Keratinocyte (primary cell): ENCODE measurements around the gene ATRNL1. TPM values are rescaled to one million over a fixed set of nuclear protein-coding genes. Genes with fewer than 3 reads are reported as not detected.

Experiments
- DNase-seq: peaks from one replicate; pipeline ENCODE4 v3.0.0-alpha.2; 2011; ENCODE audit warnings: low read depth, missing footprints, low spot score
- FAIRE-seq: peaks from 2 replicates; lab custom pipeline; 2011; peaks lifted over from hg19 to GRCh38; lab: Jason Lieb, UNC
- H2AFZ ChIP-seq: 2 replicates; pipeline ENCODE4 v1.6.0; 2012; ENCODE audit warnings: low read length, control low read depth, inconsistent platforms; ENCODE audit not compliant: control insufficient read depth
- H3K27ac ChIP-seq: 2 replicates; pipeline ENCODE4 v1.5.1; 2011; ENCODE audit warnings: low read length; ENCODE audit not compliant: control insufficient read depth, insufficient read depth
- H3K27me3 ChIP-seq: 3 replicates; pipeline ENCODE4 v1.6.0; 2011; ENCODE audit warnings: low read length; ENCODE audit not compliant: control insufficient read depth, insufficient read depth; ENCODE audit errors: extremely low read depth
- H3K36me3 ChIP-seq, 2 experiments: 2 replicates in 1 of 2; 3 replicates in 1 of 2; pipeline ENCODE4 v1.5.1; 2011; ENCODE audit warnings: low read length in 2 of 2, mild to moderate bottlenecking in 1 of 2; ENCODE audit not compliant: control insufficient read depth in 2 of 2, insufficient read depth in 2 of 2; ENCODE audit errors: extremely low read depth in 1 of 2
- H3K4me1 ChIP-seq: 3 replicates; pipeline ENCODE4 v1.5.1; 2011; ENCODE audit warnings: low read length; ENCODE audit not compliant: control insufficient read depth, insufficient read depth; ENCODE audit errors: extremely low read depth
- H3K4me2 ChIP-seq: 3 replicates; pipeline ENCODE4 v1.6.0; 2011; ENCODE audit warnings: low read depth, low read length; ENCODE audit not compliant: control insufficient read depth, insufficient read depth; ENCODE audit errors: extremely low read depth
- H3K4me3 ChIP-seq, 3 experiments: fragments of 200-600 bp in 1 of 3; sonication (generic) in 1 of 3; 2 replicates in 2 of 3; 3 replicates in 1 of 3; pipeline ENCODE4 v1.5.1; 2011 to 2016; ENCODE audit warnings: low read length in 3 of 3, mild to moderate bottlenecking in 3 of 3, control low read depth in 2 of 3, inconsistent platforms in 1 of 3, low read depth in 1 of 3, mixed read lengths in 1 of 3, mixed run types in 1 of 3, moderate library complexity in 1 of 3; ENCODE audit not compliant: control insufficient read depth in 2 of 3, insufficient read depth in 2 of 3; ENCODE audit errors: extremely low read depth in 1 of 3
- H3K79me2 ChIP-seq: 2 replicates; pipeline ENCODE4 v1.6.0; 2012; ENCODE audit warnings: low read length; ENCODE audit not compliant: control insufficient read depth, insufficient read depth
- H3K9ac ChIP-seq: 3 replicates; pipeline ENCODE4 v1.6.0; 2011; ENCODE audit warnings: low read length; ENCODE audit not compliant: control insufficient read depth, insufficient read depth; ENCODE audit errors: extremely low read depth
- H3K9me1 ChIP-seq: 3 replicates; pipeline ENCODE4 v1.6.0; 2011; ENCODE audit warnings: low read length; ENCODE audit not compliant: control insufficient read depth, insufficient read depth; ENCODE audit errors: extremely low read depth
- H3K9me3 ChIP-seq: 2 replicates; pipeline ENCODE4 v1.5.1; 2012; ENCODE audit warnings: low read depth, low read length; ENCODE audit not compliant: control insufficient read depth
- H4K20me1 ChIP-seq: 3 replicates; pipeline ENCODE4 v1.6.0; 2011; ENCODE audit warnings: low read length; ENCODE audit not compliant: control insufficient read depth, insufficient read depth; ENCODE audit errors: extremely low read depth
- EZH2 ChIP-seq: IDR thresholded peaks from one replicate; pipeline ENCODE4 v1.6.1; 2012; ENCODE audit warnings: inconsistent platforms, mild to moderate bottlenecking, low read length, moderate library complexity
- dilution Hi-C: fragments of 300-500 bp; cut with MboI; formaldehyde crosslinking; loops from one replicate; pipeline ENCODE4 v1.7.0; 2020; ENCODE audit warnings: low sequenced_read_pairs; ENCODE audit not compliant: extremely low pct_ligation_motif_present
- polyA plus RNA-seq, 5 experiments: library from polyadenylated mRNA; depleted of rRNA in 3 of 5; stranded (reverse) in 3 of 5; stranded (forward) in 1 of 5; unstranded in 1 of 5; fragments of >200 nt; gene quantifications; 1 replicate in 1 of 5; 2 replicates in 3 of 5; 3 replicates in 1 of 5; pipeline versions ENCODE4 v1.2.1 to v1.2.3, GENCODE V29; 2011 to 2012; ENCODE audit warnings: missing spikeins in 2 of 5, low read depth in 1 of 5, low replicate concordance in 1 of 5
- TF ChIP-seq, protein P1 (sequence below), 3 experiments: IDR thresholded peaks in 1 of 3; conservative IDR thresholded peaks in 1 of 3; optimal IDR thresholded peaks in 1 of 3; 2 replicates in 2 of 3; 3 replicates in 1 of 3; pipeline versions ENCODE3 to v1.5.1; 2011; ENCODE audit warnings: low read length in 3 of 3, mild to moderate bottlenecking in 3 of 3, moderate library complexity in 2 of 3, control low read depth in 1 of 3, inconsistent platforms in 1 of 3; ENCODE audit not compliant: insufficient read depth in 2 of 3; ENCODE audit errors: extremely low read depth in 1 of 3

ATRNL1 gene
- polyA plus RNA-seq, 1 donor (not counting 4 experiments of a cell fraction or from before 2014, with no cell fraction given), result 0.07 TPM

DNA sequence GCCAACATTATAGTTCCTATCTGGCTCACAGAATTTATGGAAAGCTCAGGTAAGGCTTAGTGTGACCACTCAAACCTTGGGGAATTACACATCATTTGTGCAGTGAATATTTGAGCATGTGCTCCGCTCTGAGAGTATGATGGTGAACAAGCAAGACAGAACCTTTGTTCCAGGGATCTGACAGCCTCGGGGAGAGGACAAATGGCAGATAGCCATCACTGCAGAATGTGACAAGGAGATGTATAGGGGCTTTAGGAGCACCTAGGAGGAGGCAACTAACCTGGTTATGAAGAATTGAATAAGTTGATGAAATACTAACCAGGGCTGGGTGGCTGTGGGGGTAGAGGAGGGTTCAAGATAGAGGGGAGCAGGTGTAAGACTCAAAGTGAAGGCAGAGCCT lies 889.4 kb downstream of the ATRNL1 start:
- dilution Hi-C loops, result no loop called here
- H3K79me2 ChIP-seq, result no peaks in the 10 kb centered on the region
- H3K27me3 ChIP-seq, result no peaks in the 10 kb centered on the region
- FAIRE-seq (no peak), DNase-seq (no peak)
- no peak overlapping the region for H3K4me3 ChIP-seq
- TF ChIP-seq, protein P1, sequence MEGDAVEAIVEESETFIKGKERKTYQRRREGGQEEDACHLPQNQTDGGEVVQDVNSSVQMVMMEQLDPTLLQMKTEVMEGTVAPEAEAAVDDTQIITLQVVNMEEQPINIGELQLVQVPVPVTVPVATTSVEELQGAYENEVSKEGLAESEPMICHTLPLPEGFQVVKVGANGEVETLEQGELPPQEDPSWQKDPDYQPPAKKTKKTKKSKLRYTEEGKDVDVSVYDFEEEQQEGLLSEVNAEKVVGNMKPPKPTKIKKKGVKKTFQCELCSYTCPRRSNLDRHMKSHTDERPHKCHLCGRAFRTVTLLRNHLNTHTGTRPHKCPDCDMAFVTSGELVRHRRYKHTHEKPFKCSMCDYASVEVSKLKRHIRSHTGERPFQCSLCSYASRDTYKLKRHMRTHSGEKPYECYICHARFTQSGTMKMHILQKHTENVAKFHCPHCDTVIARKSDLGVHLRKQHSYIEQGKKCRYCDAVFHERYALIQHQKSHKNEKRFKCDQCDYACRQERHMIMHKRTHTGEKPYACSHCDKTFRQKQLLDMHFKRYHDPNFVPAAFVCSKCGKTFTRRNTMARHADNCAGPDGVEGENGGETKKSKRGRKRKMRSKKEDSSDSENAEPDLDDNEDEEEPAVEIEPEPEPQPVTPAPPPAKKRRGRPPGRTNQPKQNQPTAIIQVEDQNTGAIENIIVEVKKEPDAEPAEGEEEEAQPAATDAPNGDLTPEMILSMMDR (optimal IDR thresholded peaks at IDR 0.05 in 1 of 3, IDR thresholded peaks at IDR 0.05 in 1 of 3, conservative IDR thresholded peaks at IDR 0.05 in 1 of 3; ENCODE audit: extremely low read depth in 1 of 3, insufficient read depth in 2 of 3, low read length in 3 of 3), result no peak
- no peak for TF ChIP-seq EZH2
- no peaks in the 10 kb centered on the region for H3K4me1 ChIP-seq
- no peak overlapping the region for H3K4me2 ChIP-seq
- no peaks in the 10 kb centered on the region for H4K20me1 ChIP-seq
- H3K27ac ChIP-seq, result no peak overlapping the region
- no peak overlapping the region for H3K9ac ChIP-seq
- H3K9me3 ChIP-seq, result no peaks in the 10 kb centered on the region
- H3K36me3 ChIP-seq, result no peaks in the 10 kb centered on the region
- H3K9me1 ChIP-seq, result no peaks in the 10 kb centered on the region
- H2AFZ ChIP-seq, result no peak overlapping the region

DNA sequence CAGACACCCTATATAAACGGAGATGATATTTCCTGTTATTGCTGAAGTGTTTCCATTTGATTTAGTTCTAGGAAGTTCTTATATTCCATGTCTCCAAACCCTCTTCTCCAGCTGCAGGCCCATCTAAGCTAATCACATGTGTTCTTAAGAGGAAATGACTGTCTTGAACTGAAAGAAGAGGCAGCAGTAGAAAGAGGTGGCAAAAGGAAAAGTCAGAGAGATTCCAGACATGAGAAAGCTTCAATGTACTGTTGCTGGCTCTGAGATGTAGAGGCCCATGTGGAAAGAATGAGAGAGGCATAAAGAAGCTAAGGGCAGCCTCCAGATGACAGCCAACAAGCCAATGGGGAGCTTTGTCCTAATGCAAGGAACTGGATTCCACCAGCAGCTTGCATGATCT lies 892.6 kb downstream of the ATRNL1 start:
- Histone ChIP-seq H3K9me3 (no peaks in the 10 kb centered on the region), H3K4me1 (peaks cover 13% of the 10 kb centered on the region), H3K27ac (no peak overlapping the region), H2AFZ (no peak overlapping the region), H3K4me3 (no peak overlapping the region), H3K4me2 (no peak overlapping the region), H4K20me1 (no peaks in the 10 kb centered on the region), H3K9ac (no peak overlapping the region), H3K27me3 (no peaks in the 10 kb centered on the region), H3K79me2 (no peaks in the 10 kb centered on the region), H3K9me1 (no peaks in the 10 kb centered on the region), H3K36me3 (no peaks in the 10 kb centered on the region)
- TF ChIP-seq, protein P1 (optimal IDR thresholded peaks at IDR 0.05 in 1 of 3, IDR thresholded peaks at IDR 0.05 in 1 of 3, conservative IDR thresholded peaks at IDR 0.05 in 1 of 3; ENCODE audit: extremely low read depth in 1 of 3, insufficient read depth in 2 of 3, low read length in 3 of 3), result no peak
- TF ChIP-seq EZH2, result no peak
- dilution Hi-C loops, result no loop called here
- no peak for FAIRE-seq
- no peak for DNase-seq
